Measurements from ENCODE around the gene DLK1. TPM values are rescaled to one million over a fixed set of nuclear protein-coding genes. Genes with fewer than 3 reads are reported as not detected.

Gene DLK1
- total RNA-seq, 2 donors from 2014 or later = not detected

DNA sequence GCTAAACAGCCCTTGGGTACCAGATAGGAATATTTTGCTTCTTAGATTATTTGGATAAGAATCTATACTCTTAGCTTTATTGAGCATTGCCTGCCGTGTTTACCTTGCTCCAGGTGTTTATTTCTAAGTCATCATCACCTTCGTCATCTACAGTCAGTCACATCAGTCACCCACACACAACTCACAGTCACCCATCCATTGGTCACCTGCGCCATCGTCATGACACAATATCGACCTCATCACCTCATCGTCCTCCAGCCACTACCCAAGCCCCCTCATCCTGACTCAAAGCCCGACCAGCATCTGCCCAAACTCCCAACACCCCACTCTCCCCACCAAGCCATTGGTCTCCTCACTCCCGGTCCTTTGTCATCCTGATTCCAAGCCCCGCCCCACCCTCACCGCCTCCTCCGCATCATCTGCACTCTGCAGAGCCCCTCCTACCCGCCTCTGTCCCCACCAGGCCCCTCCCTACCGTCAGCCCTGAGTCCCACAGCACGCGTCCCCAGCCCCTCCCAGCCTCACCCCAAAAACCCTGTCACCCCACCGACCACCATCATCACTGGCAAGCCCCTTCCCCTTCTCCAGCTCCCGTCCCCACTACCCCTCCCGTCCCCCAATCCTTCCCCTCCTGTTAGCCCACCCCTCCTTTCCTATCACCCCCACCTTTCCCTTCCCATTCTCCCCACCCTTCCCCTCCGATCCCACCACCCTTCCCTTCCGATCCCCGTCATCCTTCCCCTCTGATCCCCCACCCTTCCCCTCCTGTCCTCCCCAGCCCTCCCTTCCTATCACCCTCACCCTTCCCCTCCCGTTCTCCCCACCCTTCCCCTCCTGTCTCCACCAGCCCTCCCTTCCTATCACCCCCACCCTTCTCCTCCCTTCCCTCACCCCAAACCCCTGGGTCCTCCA lies 9.8 kb downstream of the DLK1 start:
- Mint-ChIP-seq H3K27ac (no peak overlapping the region), H3K27me3 (ENCODE audit: low read depth) (no peaks in the 10 kb centered on the region), H3K36me3 (ENCODE audit: insufficient read depth in 2 of 2) (no peaks in the 10 kb centered on the region), H3K4me1 (ENCODE audit: low read depth) (no peaks in the 10 kb centered on the region), H3K9me3 (peaks cover 0 to 2% of the 10 kb centered on the region in 2 donors), H3K4me3 (no peak overlapping the region)
- no peak for ATAC-seq (replicated peaks in 1 of 2)
- DNase-seq = no peak

DNA sequence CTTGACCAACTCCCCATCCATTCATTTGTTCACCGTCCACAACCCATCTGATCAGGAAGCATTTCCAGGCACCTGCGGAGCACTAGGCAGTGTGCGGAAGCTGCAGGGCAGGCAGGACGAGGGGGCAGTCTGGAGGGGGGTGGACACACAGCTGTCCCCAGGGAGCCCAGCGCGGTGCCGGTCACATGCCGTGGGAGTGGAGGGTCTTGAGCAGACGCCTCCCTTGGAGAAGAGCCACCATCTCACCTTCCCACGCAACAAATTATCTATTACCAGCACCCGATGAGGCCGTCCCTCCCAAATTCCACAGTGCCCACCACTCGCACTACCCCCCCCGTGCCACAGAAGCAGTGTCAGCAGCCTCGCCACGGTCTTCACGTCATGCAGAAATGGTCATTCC lies 10.8 kb downstream of the DLK1 start:
- no peaks in the 10 kb centered on the region for H3K4me1 Mint-ChIP-seq (ENCODE audit: low read depth)
- H3K4me3 Mint-ChIP-seq = no peak overlapping the region
- H3K27ac Mint-ChIP-seq = no peak overlapping the region
- H3K27me3 Mint-ChIP-seq (ENCODE audit: low read depth) = no peaks in the 10 kb centered on the region
- H3K36me3 Mint-ChIP-seq (ENCODE audit: insufficient read depth in 2 of 2) = no peaks in the 10 kb centered on the region
- ATAC-seq (replicated peaks in 1 of 2) (no peak), DNase-seq (no peak)
- peaks cover 0 to 2% of the 10 kb centered on the region in 2 donors for H3K9me3 Mint-ChIP-seq

DNA sequence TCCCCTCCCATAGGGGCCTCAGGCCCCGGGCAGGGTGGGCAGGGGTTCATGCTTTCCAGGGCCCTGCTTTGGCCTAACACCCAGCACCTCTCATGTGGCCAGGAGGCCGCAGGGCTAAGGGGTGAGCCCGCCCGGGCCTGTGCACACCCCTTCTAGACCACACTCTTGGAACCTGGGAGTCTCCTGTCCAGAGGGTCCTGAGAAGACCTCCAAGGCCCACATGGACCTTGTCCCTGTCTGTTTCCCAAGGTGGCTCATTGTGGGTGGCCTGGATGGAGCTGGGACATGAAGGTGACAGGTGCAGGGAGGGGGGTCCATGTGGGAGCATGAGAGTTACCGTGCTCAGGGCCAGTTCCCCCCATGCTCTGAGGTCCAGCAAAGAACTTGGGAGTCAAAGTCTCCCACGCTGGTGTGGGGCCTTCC lies 11.6 kb downstream of the DLK1 start:
- Mint-ChIP-seq H3K36me3 (ENCODE audit: insufficient read depth in 2 of 2) (no peaks in the 10 kb centered on the region), H3K4me3 (no peak overlapping the region), H3K27me3 (ENCODE audit: low read depth) (no peaks in the 10 kb centered on the region), H3K4me1 (ENCODE audit: low read depth) (no peaks in the 10 kb centered on the region), H3K9me3 (peaks cover 0 to 2% of the 10 kb centered on the region in 2 donors), H3K27ac (no peak overlapping the region)
- DNase-seq = no peak
- no peak for ATAC-seq (replicated peaks in 1 of 2)

DNA sequence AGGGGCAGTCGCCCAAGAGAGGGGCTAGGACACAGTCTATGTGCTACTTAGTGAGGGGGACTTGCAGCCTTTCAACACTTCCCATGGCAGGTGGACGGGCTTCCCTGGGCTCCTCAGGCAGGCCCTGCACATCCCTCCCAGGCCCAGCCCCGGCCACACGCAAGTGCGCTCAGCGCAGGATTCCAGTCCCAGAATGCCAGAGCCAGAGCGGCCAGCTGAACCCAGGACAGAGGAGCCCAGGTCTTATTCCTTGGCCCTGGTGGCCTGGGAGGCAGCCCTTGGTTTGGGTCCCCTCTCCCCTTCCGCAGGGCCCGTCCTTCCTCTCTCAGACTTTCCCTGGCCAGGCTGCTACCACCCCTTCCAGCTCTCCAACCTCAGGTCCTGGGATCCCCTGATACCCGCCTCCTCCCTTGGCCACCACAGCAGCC lies 12.0 kb downstream of the DLK1 start:
- no peaks in the 10 kb centered on the region for H3K4me1 Mint-ChIP-seq (ENCODE audit: low read depth)
- no peaks in the 10 kb centered on the region for H3K27me3 Mint-ChIP-seq (ENCODE audit: low read depth)
- no peak overlapping the region for H3K4me3 Mint-ChIP-seq
- DNase-seq (no peak), ATAC-seq (replicated peaks in 1 of 2) (no peak)
- H3K27ac Mint-ChIP-seq = no peak overlapping the region
- no peaks in the 10 kb centered on the region for H3K36me3 Mint-ChIP-seq (ENCODE audit: insufficient read depth in 2 of 2)
- H3K9me3 Mint-ChIP-seq = peaks cover 0 to 2% of the 10 kb centered on the region in 2 donors

- no peak overlapping the region for H3K27ac Mint-ChIP-seq
- H3K36me3 Mint-ChIP-seq (ENCODE audit: insufficient read depth in 2 of 2) = no peaks in the 10 kb centered on the region
- no peak for ATAC-seq (replicated peaks in 1 of 2)
- no peaks in the 10 kb centered on the region for H3K27me3 Mint-ChIP-seq (ENCODE audit: low read depth)
- H3K9me3 Mint-ChIP-seq = peaks cover 0 to 2% of the 10 kb centered on the region in 2 donors
- no peak for DNase-seq
- no peaks in the 10 kb centered on the region for H3K4me1 Mint-ChIP-seq (ENCODE audit: low read depth)
- no peak overlapping the region for H3K4me3 Mint-ChIP-seq
Observed at GRCh38 chr14:100739306-100739705, 12.6 kb downstream of the DLK1 start.

GRCh38 chr14:100740196-100740825 lies 13.6 kb downstream of the DLK1 start:
- Mint-ChIP-seq H3K27me3 (ENCODE audit: low read depth) (no peaks in the 10 kb centered on the region), H3K4me1 (ENCODE audit: low read depth) (no peaks in the 10 kb centered on the region), H3K36me3 (ENCODE audit: insufficient read depth in 2 of 2) (no peaks in the 10 kb centered on the region), H3K27ac (no peak overlapping the region), H3K9me3 (peaks cover 0 to 2% of the 10 kb centered on the region in 2 donors), H3K4me3 (no peak overlapping the region)
- no peak for DNase-seq
- ATAC-seq (replicated peaks in 1 of 2) = no peak

GRCh38 chr14:100740929-100741328 lies 14.2 kb downstream of the DLK1 start:
- no peak overlapping the region for H3K27ac Mint-ChIP-seq
- DNase-seq = no peak

GRCh38 chr14:100741966-100742365 lies 15.3 kb downstream of the DLK1 start:
- Mint-ChIP-seq H3K4me1 (ENCODE audit: low read depth) (no peaks in the 10 kb centered on the region), H3K9me3 (peaks cover 0 to 2% of the 10 kb centered on the region in 2 donors), H3K36me3 (ENCODE audit: insufficient read depth in 2 of 2) (no peaks in the 10 kb centered on the region), H3K4me3 (no peak overlapping the region), H3K27ac (no peak overlapping the region), H3K27me3 (ENCODE audit: low read depth) (no peaks in the 10 kb centered on the region)
- DNase-seq (no peak), ATAC-seq (replicated peaks in 1 of 2) (no peak)

More at GRCh38 chr14:100740929-100741328, 14.2 kb downstream of the DLK1 start:
- peaks cover 0 to 2% of the 10 kb centered on the region in 2 donors for H3K9me3 Mint-ChIP-seq
- H3K27me3 Mint-ChIP-seq (ENCODE audit: low read depth) = no peaks in the 10 kb centered on the region
- no peaks in the 10 kb centered on the region for H3K36me3 Mint-ChIP-seq (ENCODE audit: insufficient read depth in 2 of 2)
- no peaks in the 10 kb centered on the region for H3K4me1 Mint-ChIP-seq (ENCODE audit: low read depth)
- H3K4me3 Mint-ChIP-seq = no peak overlapping the region
- ATAC-seq (replicated peaks in 1 of 2) = no peak

GRCh38 chr14:100746326-100746725 lies 19.6 kb downstream of the DLK1 start:
- H3K4me1 Mint-ChIP-seq (ENCODE audit: low read depth) = no peaks in the 10 kb centered on the region
- no peaks in the 10 kb centered on the region for H3K36me3 Mint-ChIP-seq (ENCODE audit: insufficient read depth in 2 of 2)
- ATAC-seq (replicated peaks in 1 of 2) (no peak), DNase-seq (no peak)
- peaks cover 0 to 2% of the 10 kb centered on the region in 2 donors for H3K9me3 Mint-ChIP-seq
- no peak overlapping the region for H3K27ac Mint-ChIP-seq
- no peaks in the 10 kb centered on the region for H3K27me3 Mint-ChIP-seq (ENCODE audit: low read depth)
- H3K4me3 Mint-ChIP-seq = no peak overlapping the region

GRCh38 chr14:100747021-100747586 lies 20.4 kb downstream of the DLK1 start:
- peak in 1 of 2 donors; percentile 11 for DNase-seq
- Mint-ChIP-seq H3K27me3 (ENCODE audit: low read depth) (peaks cover 6% of the 10 kb centered on the region), H3K4me1 (ENCODE audit: low read depth) (no peaks in the 10 kb centered on the region), H3K4me3 (no peak overlapping the region), H3K9me3 (no peaks in the 10 kb centered on the region), H3K27ac (no peak overlapping the region), H3K36me3 (ENCODE audit: insufficient read depth in 2 of 2) (no peaks in the 10 kb centered on the region)
- ATAC-seq (replicated peaks in 1 of 2) = peak; percentile 71 to 89

DNA sequence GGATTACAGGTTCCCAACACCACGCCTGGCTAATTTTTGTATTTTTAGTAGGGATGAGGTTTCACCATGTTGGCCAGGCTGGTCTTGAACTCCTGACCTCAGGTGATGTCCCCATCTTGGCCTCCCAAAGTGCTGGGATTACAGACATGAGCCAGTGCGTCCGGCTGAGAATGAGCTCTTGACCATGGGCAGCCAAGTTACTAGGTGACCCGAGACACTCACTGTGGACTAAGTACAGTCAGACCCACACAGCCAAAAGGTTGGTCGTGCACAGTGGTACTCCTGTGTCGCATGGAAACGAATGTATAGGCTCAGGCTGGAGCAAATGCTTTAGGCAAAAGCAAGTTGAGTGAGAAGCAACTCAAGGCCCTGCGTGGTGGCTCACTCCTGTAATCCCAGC lies 21.0 kb downstream of the DLK1 start:
- Mint-ChIP-seq H3K27ac (no peak overlapping the region), H3K4me1 (ENCODE audit: low read depth) (no peaks in the 10 kb centered on the region), H3K27me3 (ENCODE audit: low read depth) (peaks cover 11% of the 10 kb centered on the region), H3K36me3 (ENCODE audit: insufficient read depth in 2 of 2) (no peaks in the 10 kb centered on the region), H3K4me3 (no peak overlapping the region), H3K9me3 (no peaks in the 10 kb centered on the region)
- no peak for DNase-seq
- ATAC-seq (replicated peaks in 1 of 2) = no peak

DNA sequence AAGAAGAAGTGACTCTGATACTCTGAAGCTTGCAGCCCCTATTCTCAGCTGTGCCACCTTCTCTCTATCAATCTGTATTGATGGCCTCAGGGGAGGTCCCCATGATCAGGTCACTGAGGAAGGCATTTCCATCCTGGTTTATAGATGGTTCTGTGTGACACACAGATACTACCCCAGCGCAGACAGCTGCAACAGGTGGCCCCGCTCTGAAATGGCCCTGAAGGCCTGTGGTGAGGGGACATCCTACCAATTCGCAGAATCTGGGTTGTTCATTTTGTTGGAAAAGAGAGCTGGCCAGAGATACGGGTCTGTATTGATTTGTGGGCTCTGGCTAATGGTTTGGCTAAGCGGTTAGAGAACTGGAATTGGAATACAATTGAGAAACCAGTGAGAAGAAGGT lies 21.7 kb downstream of the DLK1 start:
- H3K36me3 Mint-ChIP-seq (ENCODE audit: insufficient read depth in 2 of 2) = no peaks in the 10 kb centered on the region
- ATAC-seq (replicated peaks in 1 of 2) (no peak), DNase-seq (no peak)
- peaks cover 12% of the 10 kb centered on the region for H3K27me3 Mint-ChIP-seq (ENCODE audit: low read depth)
- no peak overlapping the region for H3K27ac Mint-ChIP-seq
- no peaks in the 10 kb centered on the region for H3K9me3 Mint-ChIP-seq
- no peaks in the 10 kb centered on the region for H3K4me1 Mint-ChIP-seq (ENCODE audit: low read depth)
- no peak overlapping the region for H3K4me3 Mint-ChIP-seq

DNA sequence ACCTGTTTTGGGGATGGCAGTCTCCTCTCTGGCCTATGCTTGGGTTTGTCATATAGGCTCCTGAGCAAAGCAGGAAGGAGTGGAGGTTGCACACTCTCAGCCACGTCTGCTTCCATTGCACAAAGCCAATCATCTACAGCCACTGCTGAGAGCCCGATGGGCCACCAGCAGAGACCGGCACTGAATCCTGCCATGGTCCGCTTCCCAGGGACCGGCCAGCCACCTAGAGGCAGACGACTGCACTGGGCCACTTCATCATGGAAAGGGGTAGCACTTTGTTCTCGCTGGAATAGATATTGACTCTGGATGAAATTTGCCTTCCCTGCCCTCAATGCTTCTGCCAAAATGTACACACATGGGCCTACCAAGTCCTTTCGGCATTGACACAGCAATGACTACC lies 22.3 kb downstream of the DLK1 start:
- ATAC-seq (replicated peaks in 1 of 2) (no peak), DNase-seq (no peak)
- Mint-ChIP-seq H3K36me3 (ENCODE audit: insufficient read depth in 2 of 2) (no peaks in the 10 kb centered on the region), H3K4me1 (ENCODE audit: low read depth) (no peaks in the 10 kb centered on the region), H3K9me3 (no peaks in the 10 kb centered on the region), H3K27ac (no peak overlapping the region), H3K4me3 (no peak overlapping the region), H3K27me3 (ENCODE audit: low read depth) (peaks cover 12% of the 10 kb centered on the region)

All from activated T-cell treated with anti-CD3 and anti-CD28 coated beads, Interleukin-2, amount 50 U/mL, for 72 hours (primary cell).